Endothelial cell of umbilical vein (primary cell): Measurements from ENCODE around the gene CTNNA2.

ENCODE experiments used
- CTCF ChIP-seq, 2 donors: IDR thresholded peaks; 1 replicate in 1 of 2; 2 replicates in 1 of 2; pipeline ENCODE4 v1.5.1; 2011; ENCODE audit warnings: low read length in 2 of 2, mild to moderate bottlenecking in 2 of 2, moderate library complexity in 2 of 2, control low read depth in 1 of 2, inconsistent platforms in 1 of 2, low read depth in 1 of 2; ENCODE audit not compliant: insufficient read depth in 1 of 2; ENCODE audit errors: extremely low read depth in 1 of 2
- EZH2 ChIP-seq: IDR thresholded peaks from 2 replicates; pipeline ENCODE4 v1.6.1; 2012; ENCODE audit warnings: borderline replicate concordance, low read depth, mild to moderate bottlenecking, moderate library complexity, low read length, inconsistent platforms; ENCODE audit not compliant: severe bottlenecking
- JUN ChIP-seq: IDR thresholded peaks from 2 replicates; pipeline ENCODE4 v1.6.1; 2011; ENCODE audit warnings: borderline replicate concordance, low read depth; ENCODE audit not compliant: insufficient read length, insufficient read depth
- MAX ChIP-seq: IDR thresholded peaks from 2 replicates; pipeline ENCODE4 v1.6.1; 2011; ENCODE audit not compliant: insufficient read depth, insufficient read length
- POLR2A ChIP-seq: IDR thresholded peaks from 2 replicates; pipeline ENCODE4 v1.6.1; 2012; ENCODE audit warnings: low read depth, mild to moderate bottlenecking, control low read depth, low read length

GRCh38 chr2:80496775-80497174 lies 983.9 kb downstream of the CTNNA2 start:
- TF ChIP-seq POLR2A (no peak), EZH2 (no peak), CTCF (IDR thresholded peaks at IDR 0.05; ENCODE audit: extremely low read depth in 1 of 2, insufficient read depth in 1 of 2, low read depth in 1 of 2, low read length in 2 of 2) (no peak), JUN (no peak), MAX (no peak)
